Thymus (tissue), 11 donors: ENCODE measurements around the gene SLC39A10. TPM values are rescaled to one million over a fixed set of nuclear protein-coding genes. Genes with fewer than 3 reads are reported as not detected.

Experiments used
- DNase-seq, 9 donors: peaks; one replicate each; pipeline ENCODE4 v3.0.0-alpha.2; 2013; ENCODE audit warnings: low spot score in 9 of 9, low read depth in 6 of 9, missing footprints in 1 of 9
- H3K27ac ChIP-seq, 2 donors: one replicate each; pipeline ENCODE4 v1.5.1; 2013; ENCODE audit warnings: control low read depth in 1 of 2, low read depth in 1 of 2, low read length in 1 of 2, mild to moderate bottlenecking in 1 of 2, moderate library complexity in 1 of 2
- H3K27me3 ChIP-seq, 2 donors: one replicate each; pipeline ENCODE4 v1.5.1; 2013; ENCODE audit warnings: low read length in 1 of 2; ENCODE audit not compliant: control insufficient read depth in 2 of 2, insufficient read depth in 1 of 2
- H3K36me3 ChIP-seq, 2 donors: one replicate each; pipeline ENCODE4 v1.5.1; 2013; ENCODE audit warnings: low read length in 1 of 2, mild to moderate bottlenecking in 1 of 2, moderate library complexity in 1 of 2; ENCODE audit not compliant: control insufficient read depth in 2 of 2, insufficient read depth in 2 of 2
- H3K4me1 ChIP-seq, 2 donors: one replicate each; pipeline ENCODE4 v1.5.1; 2013; ENCODE audit warnings: low read length in 2 of 2; ENCODE audit not compliant: control insufficient read depth in 2 of 2, insufficient read depth in 2 of 2
- H3K4me3 ChIP-seq, 2 donors: one replicate each; pipeline ENCODE4 v1.5.1; 2013; ENCODE audit warnings: low read length in 2 of 2, control low read depth in 1 of 2, mild to moderate bottlenecking in 1 of 2
- H3K9me3 ChIP-seq, 2 donors: one replicate each; pipeline ENCODE4 v1.5.1; 2013; ENCODE audit warnings: low read length in 1 of 2, mild to moderate bottlenecking in 1 of 2; ENCODE audit not compliant: control insufficient read depth in 2 of 2, insufficient read depth in 1 of 2
- WGBS: extraction: QIAGEN DNeasy Blood & Tissue Kit; methylation state at CpG from one replicate; pipeline ENCODE4 v1.1.7; 2013; 5-methylcytosine and 5-hydroxymethylcytosine counted together
- polyA plus RNA-seq: library from polyadenylated mRNA; stranded (reverse); fragments of 200-250 nt; gene quantifications from one replicate; pipeline ENCODE4 v1.2.3, GENCODE V29; 2013
- total RNA-seq: library from RNA; stranded (reverse); fragments of 120-200 nt; gene quantifications from one replicate; pipeline ENCODE4 v1.2.4, GENCODE V29; 2013
- donor health status: healthy.

Gene SLC39A10
- total and polyA plus RNA-seq, 2 donors = 11.4 to 40.2 TPM

DNA sequence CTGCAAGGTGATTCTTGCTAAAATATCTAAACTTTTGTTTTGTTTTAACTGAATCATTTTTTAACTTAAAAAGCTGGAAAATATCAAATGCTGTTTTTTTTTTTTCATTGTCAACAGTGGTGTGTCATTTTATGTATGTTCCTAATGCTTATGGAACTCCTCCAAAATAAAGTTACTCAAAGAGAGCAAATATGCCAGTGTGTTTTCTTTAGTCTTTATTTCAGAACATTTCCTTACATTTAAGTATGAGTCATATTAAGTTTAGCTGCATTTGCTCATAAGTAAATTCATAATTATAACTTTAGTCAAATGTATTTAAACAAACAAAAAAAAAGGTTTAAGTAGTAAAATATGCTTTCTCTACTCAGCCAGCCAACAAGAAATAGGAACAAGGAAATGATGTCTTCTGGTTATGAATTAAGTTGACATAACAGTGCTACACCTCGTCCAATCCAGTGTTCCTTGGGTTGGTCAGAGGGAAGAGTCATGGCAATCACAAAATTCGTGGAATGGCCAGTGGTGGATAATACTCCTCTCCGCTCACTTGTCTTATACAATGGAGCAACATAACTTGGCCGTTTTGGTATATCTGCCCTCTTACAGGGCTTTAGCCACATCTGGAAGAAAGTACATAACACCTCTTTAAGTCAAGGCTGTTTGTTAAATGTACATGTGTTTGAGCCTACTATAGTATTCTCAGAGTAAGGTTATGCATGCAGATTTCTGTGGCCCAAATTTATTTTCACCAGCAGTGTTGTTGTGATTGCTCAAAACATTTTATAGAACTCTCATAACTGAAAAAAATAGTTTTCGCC lies 80.7 kb downstream of the SLC39A10 start:
- no peak for DNase-seq
- peaks cover 0 to 19% of the 10 kb centered on the region in 2 donors for H3K36me3 ChIP-seq
- H3K27me3 ChIP-seq = no peaks in the 10 kb centered on the region
- H3K9me3 ChIP-seq = no peaks in the 10 kb centered on the region
- no peak overlapping the region for H3K27ac ChIP-seq
- over 99% methylated on average over 5 of the region's 5 CpGs for WGBS
- H3K4me3 ChIP-seq = no peak overlapping the region
- no peaks in the 10 kb centered on the region for H3K4me1 ChIP-seq

- H3K4me3 ChIP-seq = no peak overlapping the region
- no peak overlapping the region for H3K27ac ChIP-seq
- H3K36me3 ChIP-seq = peaks cover 0 to 10% of the 10 kb centered on the region in 2 donors
- H3K4me1 ChIP-seq = no peaks in the 10 kb centered on the region
- no peaks in the 10 kb centered on the region for H3K27me3 ChIP-seq
- no peak for DNase-seq
- no peaks in the 10 kb centered on the region for H3K9me3 ChIP-seq
- WGBS = 99% methylated on average over 1 of the region's 1 CpG
These were observed 84.2 kb downstream of the SLC39A10 start for GRCh38 chr2:195741191-195741590.

DNA sequence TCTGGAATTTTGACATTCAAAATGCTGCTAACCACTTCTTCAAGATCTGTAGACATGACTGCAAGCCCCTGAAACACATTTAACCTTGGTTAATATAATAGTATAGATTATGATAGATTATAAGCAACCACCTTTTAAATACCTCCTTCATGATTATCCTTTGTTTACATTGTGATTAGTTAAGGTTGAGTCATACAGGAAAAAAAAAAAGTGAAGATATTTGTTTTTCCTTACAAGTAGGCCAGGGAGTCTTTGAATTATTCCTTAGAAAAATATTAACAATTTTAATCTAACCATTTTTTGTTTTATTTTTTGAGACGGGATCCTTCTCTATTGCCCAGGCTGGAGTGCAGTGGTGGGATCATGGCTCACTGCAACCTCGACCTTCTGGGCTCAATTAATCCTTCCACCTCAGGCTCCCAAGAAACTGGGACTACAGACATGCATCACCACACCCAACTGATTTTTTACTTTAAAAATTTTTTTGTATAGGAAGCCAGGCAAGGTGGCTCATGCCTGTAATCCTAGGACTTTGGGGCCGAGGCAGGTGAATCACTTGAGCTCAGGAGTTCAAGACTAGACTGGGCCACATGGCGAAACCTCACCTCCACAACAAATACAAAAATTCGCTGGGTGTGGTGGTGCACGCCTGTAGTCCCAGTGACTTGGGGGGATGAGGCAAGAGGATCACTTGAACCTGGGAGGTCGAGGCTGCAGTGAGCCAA lies 99.4 kb downstream of the SLC39A10 start:
- H3K9me3 ChIP-seq = peaks cover 0 to 9% of the 10 kb centered on the region in 2 donors
- no peaks in the 10 kb centered on the region for H3K27me3 ChIP-seq
- H3K27ac ChIP-seq = no peak overlapping the region
- no peak for DNase-seq
- H3K4me3 ChIP-seq = no peak overlapping the region
- no peaks in the 10 kb centered on the region for H3K4me1 ChIP-seq
- 83% methylated on average over 7 of the region's 7 CpGs for WGBS
- no peaks in the 10 kb centered on the region for H3K36me3 ChIP-seq

DNA sequence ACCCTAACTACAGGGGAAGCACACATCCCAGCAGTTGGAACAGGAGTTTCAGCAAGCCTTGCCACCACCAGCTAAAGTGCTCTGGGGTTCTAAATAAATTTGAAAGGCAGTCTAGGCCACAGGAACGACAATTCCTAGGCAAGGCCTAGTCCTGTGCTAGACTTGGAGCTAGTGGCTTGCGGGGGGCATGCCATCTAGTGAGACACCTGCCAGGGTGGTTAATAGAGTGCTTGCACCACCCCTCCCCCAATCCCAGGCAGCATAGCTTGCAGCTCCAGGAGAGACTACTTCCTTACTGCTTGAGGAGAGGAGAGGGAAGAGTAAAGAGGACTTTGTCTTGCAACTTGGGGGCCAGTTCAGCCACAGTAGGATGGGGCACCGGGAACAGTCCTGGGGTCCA lies 101.8 kb downstream of the SLC39A10 start:
- peaks cover 0 to 9% of the 10 kb centered on the region in 2 donors for H3K9me3 ChIP-seq
- no peak for DNase-seq
- no peaks in the 10 kb centered on the region for H3K27me3 ChIP-seq
- H3K4me1 ChIP-seq = no peaks in the 10 kb centered on the region
- 96% methylated on average over 3 of the region's 3 CpGs for WGBS
- no peak overlapping the region for H3K4me3 ChIP-seq
- no peaks in the 10 kb centered on the region for H3K36me3 ChIP-seq
- H3K27ac ChIP-seq = no peak overlapping the region

GRCh38 chr2:195759877-195760276 lies 102.9 kb downstream of the SLC39A10 start:
- no peak for DNase-seq
- no peaks in the 10 kb centered on the region for H3K4me1 ChIP-seq
- H3K9me3 ChIP-seq = peaks cover 0 to 9% of the 10 kb centered on the region in 2 donors
- H3K36me3 ChIP-seq = no peaks in the 10 kb centered on the region
- 100% methylated on average over 1 of the region's 1 CpG for WGBS
- no peak overlapping the region for H3K27ac ChIP-seq
- no peaks in the 10 kb centered on the region for H3K27me3 ChIP-seq
- H3K4me3 ChIP-seq = no peak overlapping the region

- Histone ChIP-seq H3K9me3 (peaks cover 0 to 7% of the 10 kb centered on the region in 2 donors), H3K27ac (no peak overlapping the region), H3K4me1 (no peaks in the 10 kb centered on the region), H3K27me3 (no peaks in the 10 kb centered on the region), H3K4me3 (no peak overlapping the region), H3K36me3 (no peaks in the 10 kb centered on the region)
- DNase-seq = no peak
These were observed 106.8 kb downstream of the SLC39A10 start for GRCh38 chr2:195763866-195764265.

- Histone ChIP-seq H3K9me3 (no peaks in the 10 kb centered on the region), H3K4me3 (no peak overlapping the region), H3K4me1 (no peaks in the 10 kb centered on the region), H3K27ac (no peak overlapping the region), H3K36me3 (no peaks in the 10 kb centered on the region), H3K27me3 (no peaks in the 10 kb centered on the region)
- DNase-seq = no peak
- WGBS = 96% methylated on average over 1 of the region's 1 CpG
These were observed 109.7 kb downstream of the SLC39A10 start for GRCh38 chr2:195766691-195767090.

GRCh38 chr2:195768431-195768830 lies 111.4 kb downstream of the SLC39A10 start:
- Histone ChIP-seq H3K36me3 (no peaks in the 10 kb centered on the region), H3K4me3 (no peak overlapping the region), H3K27ac (no peak overlapping the region), H3K9me3 (no peaks in the 10 kb centered on the region), H3K4me1 (no peaks in the 10 kb centered on the region), H3K27me3 (no peaks in the 10 kb centered on the region)
- DNase-seq = no peak
- 97% methylated on average over 2 of the region's 2 CpGs for WGBS

DNA sequence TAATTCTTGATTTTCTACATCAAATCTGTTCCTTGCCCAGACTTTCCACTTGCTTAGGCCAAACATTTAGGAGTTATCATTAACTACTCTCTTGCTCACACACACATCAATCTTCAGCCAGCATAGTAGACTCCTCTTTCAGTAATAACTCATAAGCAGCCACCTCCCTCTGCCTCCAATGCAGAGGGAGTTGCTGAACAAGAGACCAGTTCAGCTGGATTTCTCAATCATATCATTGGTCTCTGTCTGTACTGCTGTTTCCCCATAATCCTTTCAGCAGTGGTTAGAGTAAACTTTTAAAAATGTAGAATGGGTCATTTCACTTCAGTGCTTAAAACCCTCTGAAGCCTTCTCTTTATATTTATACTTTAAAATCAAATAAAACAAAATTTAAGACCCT lies 112.9 kb downstream of the SLC39A10 start:
- Histone ChIP-seq H3K4me1 (no peaks in the 10 kb centered on the region), H3K36me3 (no peaks in the 10 kb centered on the region), H3K4me3 (no peak overlapping the region), H3K27ac (no peak overlapping the region), H3K9me3 (no peaks in the 10 kb centered on the region), H3K27me3 (no peaks in the 10 kb centered on the region)
- DNase-seq = no peak
